Psoas muscle (tissue), 8 donors: Measurements from ENCODE around the gene PCDHA13. TPM values are rescaled to one million over a fixed set of nuclear protein-coding genes. Genes with fewer than 3 reads are reported as not detected.
"Not testable (repeated sequence)": the region's sequence is repeated elsewhere in the genome, so short reads cannot be mapped to it uniquely, and the experiment has no call there.

Experiments used
- ATAC-seq, 4 donors: fragments of 200-7000 bp; cut with Tn5 transposase; one replicate each; pipeline ENCODE4 v1.9.1; 2020; ENCODE audit warnings: moderate library complexity in 3 of 4, mild to moderate bottlenecking in 2 of 4
- DNase-seq, 2 donors: peaks; one replicate each; pipeline ENCODE4 v3.0.0-alpha.2; 2020
- H3K27ac ChIP-seq: fragments of 200-600 bp; one replicate; pipeline ENCODE4 v1.8.0; 2022
- H3K27me3 ChIP-seq, 3 donors: fragments of 200-600 bp in 1 of 3; one replicate each; pipeline versions ENCODE4 v1.6.1 to v1.8.0; 2013 to 2022; ENCODE audit warnings: low read length in 2 of 3, mild to moderate bottlenecking in 2 of 3, moderate library complexity in 1 of 3; ENCODE audit not compliant: insufficient read depth in 3 of 3
- H3K36me3 ChIP-seq, 2 donors: fragments of 200-600 bp in 1 of 2; one replicate each; pipeline versions ENCODE4 v1.6.1 to v1.8.0; 2013 to 2022; ENCODE audit warnings: low read depth in 1 of 2, mild to moderate bottlenecking in 1 of 2, moderate library complexity in 1 of 2; ENCODE audit not compliant: insufficient read depth in 1 of 2
- H3K4me1 ChIP-seq: fragments of 200-600 bp; one replicate; pipeline ENCODE4 v1.8.0; 2022
- H3K4me3 ChIP-seq: fragments of 200-600 bp; one replicate; pipeline ENCODE4 v1.8.0; 2022; ENCODE audit warnings: mild to moderate bottlenecking
- H3K9me3 ChIP-seq: fragments of 200-600 bp; one replicate; pipeline ENCODE4 v1.8.0; 2022
- CTCF ChIP-seq: fragments of 200-600 bp; IDR thresholded peaks from one replicate; pipeline ENCODE4 v1.8.0; 2022; ENCODE audit warnings: antibody characterized with exemption
- WGBS, 3 donors: extraction: QIAGEN DNeasy Blood & Tissue Kit; methylation state at CpG; one replicate each; pipeline versions ENCODE4 v1.1.6 to v1.1.7; 2013; 5-methylcytosine and 5-hydroxymethylcytosine counted together
- intact Hi-C, 2 donors: fragments of 100-400 bp; cut with DNase I; formaldehyde crosslinking; loops; one replicate each; pipeline versions ENCODE4 v1.11.0 to v1.14.2; 2022
- polyA plus RNA-seq, 3 donors: library from polyadenylated mRNA; stranded (reverse); fragments of 200-250 nt; gene quantifications; one replicate each; pipeline ENCODE4 v1.2.3, GENCODE V29; 2013
- total RNA-seq, 4 donors: library from RNA; stranded (reverse); fragmentation: NEBNext Ultra II Directional in 2 of 4; extraction: Animal tissue kit (Norgen Biotek cat#: 25700) in 2 of 4; gene quantifications; one replicate each; pipeline versions ENCODE4 v1.2.1 to v1.2.4, GENCODE V29; 2021 to 2023
- donor health status: healthy with polysubstance abuse.
- donor health status: DM: no; HTN: no; CAD: no; lungs with moderate emphysema.
- donor health status: Bipolar disorder and iron deficiency.
- donor health status: healthy.
- donor health status: DM: yes; HTN: yes; CAD: no.
- donor health status: DM: no; HTN: no; CAD: no.
- donor health status: DM: no; HTN: no; CAD: no.
- donor health status: DM: yes; HTN: yes; CAD: no.

The PCDHA13 gene
- total and polyA plus RNA-seq, 7 donors = not detected

DNA sequence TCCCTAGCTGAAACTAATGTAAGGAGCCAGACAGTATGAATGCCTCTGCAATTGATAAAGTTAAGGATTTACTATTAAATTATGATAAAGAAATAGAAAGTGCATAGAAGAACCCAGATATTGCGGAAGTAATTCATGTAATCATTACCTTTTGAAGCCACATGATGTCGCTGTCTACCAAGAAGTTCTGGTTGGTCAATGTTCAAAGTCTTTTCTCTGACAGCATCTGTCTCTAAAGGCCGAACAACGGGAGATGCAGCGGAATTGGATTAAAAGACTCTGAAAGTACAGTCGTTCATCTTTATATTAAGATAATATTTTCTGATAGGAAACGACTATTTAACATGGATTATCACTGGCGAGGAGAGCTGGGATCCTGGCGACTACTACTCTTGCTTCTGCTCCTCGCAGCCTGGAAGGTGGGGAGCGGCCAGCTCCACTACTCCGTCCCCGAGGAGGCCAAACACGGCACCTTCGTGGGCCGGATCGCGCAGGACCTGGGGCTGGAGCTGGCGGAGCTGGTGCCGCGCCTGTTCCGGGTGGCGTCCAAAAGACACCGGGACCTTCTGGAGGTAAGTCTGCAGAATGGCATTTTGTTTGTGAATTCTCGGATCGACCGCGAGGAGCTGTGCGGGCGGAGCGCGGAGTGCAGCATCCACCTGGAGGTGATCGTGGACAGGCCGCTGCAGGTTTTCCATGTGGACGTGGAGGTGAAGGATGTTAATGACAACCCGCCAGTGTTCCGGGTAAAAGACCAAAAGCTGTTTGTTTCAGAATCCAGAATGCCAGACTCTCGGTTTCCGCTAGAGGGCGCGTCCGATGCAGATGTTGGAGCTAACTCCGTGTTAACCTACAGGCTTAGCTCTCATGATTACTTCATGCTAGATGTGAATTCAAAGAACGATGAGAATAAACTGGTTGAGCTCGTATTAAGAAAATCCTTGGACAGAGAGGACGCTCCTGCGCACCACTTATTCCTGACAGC lies 40.7 kb upstream of the PCDHA13 start, which contains the start of gene PCDHA8:
PCDHA8 (plus strand) TSS at position 210 of the 985 bp plus-strand sequence; CDS start at position 345, 135 bp downstream.
- WGBS, 3 donors = 16 to 24% (median 21%) methylated on average over 43 to 47 of the region's 47 CpGs
- peaks cover 0 to under 1% (median 0%) of the 10 kb centered on the region in 3 donors for H3K27me3 ChIP-seq
- H3K27ac ChIP-seq = no peak within 1 kb of the TSS
- no peak for DNase-seq
- ATAC-seq = no peak
- intact Hi-C loops = no loop called here
- no peak for TF ChIP-seq CTCF
- H3K9me3 ChIP-seq = peaks cover 7% of the 10 kb centered on the region
- no peaks in the 10 kb centered on the region for H3K4me1 ChIP-seq
- no peaks in the 10 kb centered on the region for H3K36me3 ChIP-seq
- H3K4me3 ChIP-seq = no peak within 1 kb of the TSS

DNA sequence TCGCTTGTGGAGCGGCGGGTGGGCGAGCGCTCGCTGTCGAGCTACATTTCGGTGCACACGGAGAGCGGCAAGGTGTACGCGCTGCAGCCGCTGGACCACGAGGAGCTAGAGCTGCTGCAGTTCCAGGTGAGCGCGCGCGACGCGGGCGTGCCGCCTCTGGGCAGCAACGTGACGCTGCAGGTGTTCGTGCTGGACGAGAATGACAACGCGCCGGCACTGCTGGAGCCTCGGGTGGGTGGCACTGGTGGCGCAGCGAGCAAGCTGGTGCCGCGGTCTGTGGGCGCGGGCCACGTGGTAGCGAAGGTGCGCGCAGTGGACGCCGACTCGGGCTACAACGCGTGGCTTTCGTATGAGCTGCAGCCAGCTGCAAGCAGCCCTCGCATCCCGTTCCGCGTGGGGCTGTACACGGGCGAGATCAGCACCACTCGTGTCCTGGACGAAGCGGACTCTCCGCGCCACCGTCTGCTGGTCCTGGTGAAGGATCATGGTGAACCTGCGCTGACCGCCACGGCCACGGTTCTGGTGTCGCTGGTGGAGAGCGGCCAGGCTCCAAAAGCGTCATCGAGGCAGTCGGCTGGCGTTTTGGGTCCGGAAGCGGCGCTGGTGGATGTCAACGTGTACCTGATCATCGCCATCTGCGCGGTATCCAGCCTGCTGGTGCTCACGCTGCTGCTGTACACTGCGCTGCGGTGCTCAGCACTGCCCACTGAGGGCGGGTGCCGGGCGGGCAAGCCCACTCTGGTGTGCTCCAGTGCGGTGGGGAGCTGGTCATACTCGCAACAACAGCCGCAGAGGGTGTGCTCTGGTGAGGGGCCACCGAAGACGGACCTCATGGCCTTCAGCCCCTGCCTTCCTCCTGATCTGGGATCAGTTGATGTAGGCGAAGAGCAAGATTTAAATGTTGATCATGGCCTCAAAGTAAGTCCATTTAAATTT lies 38.9 kb upstream of the PCDHA13 start:
- Histone ChIP-seq H3K36me3 (no peaks in the 10 kb centered on the region), H3K4me1 (no peaks in the 10 kb centered on the region), H3K27me3 (peaks cover 0 to 6% (median 0%) of the 10 kb centered on the region in 3 donors), H3K27ac (no peak overlapping the region), H3K4me3 (no peak overlapping the region), H3K9me3 (peaks cover 4% of the 10 kb centered on the region)
- intact Hi-C loops = no loop called here
- no peak for TF ChIP-seq CTCF
- 41 to 46% methylated on average over 48 to 87 of the region's 87 CpGs; no CpG with 5 or more reads in 1 of the 3 donors for WGBS, 3 donors
- no peak for ATAC-seq
- no peak for DNase-seq

DNA sequence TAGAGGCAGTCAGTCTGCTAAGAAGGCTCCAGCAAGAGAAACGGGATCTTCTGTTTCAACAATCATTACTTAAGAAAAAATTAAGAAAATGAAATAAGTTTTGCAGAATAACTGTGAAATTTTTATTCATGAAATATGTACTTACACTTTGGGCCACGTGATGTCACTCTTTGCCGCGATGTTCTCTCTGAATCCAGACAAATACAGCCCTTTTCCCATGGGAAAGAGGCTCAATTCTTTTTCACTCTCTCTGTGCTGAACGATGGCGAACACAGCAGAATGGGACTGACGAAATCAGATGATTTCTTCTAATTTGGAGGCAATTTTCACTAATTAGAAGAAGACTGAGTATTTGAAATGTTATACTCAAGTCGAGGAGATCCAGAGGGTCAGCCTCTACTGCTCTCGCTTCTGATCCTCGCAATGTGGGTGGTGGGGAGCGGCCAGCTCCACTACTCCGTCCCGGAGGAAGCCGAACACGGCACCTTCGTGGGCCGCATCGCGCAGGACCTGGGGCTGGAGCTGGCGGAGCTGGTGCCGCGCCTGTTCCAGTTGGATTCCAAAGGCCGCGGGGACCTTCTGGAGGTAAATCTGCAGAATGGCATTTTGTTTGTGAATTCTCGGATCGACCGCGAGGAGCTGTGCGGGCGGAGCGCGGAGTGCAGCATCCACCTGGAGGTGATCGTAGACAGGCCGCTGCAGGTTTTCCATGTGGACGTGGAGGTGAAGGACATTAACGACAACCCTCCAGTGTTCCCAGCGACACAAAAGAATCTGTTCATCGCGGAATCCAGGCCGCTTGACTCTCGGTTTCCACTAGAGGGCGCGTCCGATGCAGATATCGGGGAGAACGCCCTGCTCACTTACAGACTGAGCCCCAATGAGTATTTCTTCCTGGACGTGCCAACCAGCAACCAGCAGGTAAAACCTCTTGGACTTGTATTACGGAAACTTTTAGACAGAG lies 33.5 kb upstream of the PCDHA13 start, which contains the start of gene PCDHA9:
PCDHA9 (plus strand) TSS at position 244 of the 964 bp plus-strand sequence; CDS start at position 358, 114 bp downstream.
- H3K36me3 ChIP-seq, H3K9me3 ChIP-seq, H3K4me3 ChIP-seq, H3K27me3 ChIP-seq, H3K27ac ChIP-seq, intact Hi-C loops, H3K4me1 ChIP-seq, DNase-seq, ATAC-seq: not testable (repeated sequence)
- 17 to 18% methylated on average over 32 to 46 of the region's 48 CpGs; no CpG with 5 or more reads in 1 of the 3 donors for WGBS, 3 donors

DNA sequence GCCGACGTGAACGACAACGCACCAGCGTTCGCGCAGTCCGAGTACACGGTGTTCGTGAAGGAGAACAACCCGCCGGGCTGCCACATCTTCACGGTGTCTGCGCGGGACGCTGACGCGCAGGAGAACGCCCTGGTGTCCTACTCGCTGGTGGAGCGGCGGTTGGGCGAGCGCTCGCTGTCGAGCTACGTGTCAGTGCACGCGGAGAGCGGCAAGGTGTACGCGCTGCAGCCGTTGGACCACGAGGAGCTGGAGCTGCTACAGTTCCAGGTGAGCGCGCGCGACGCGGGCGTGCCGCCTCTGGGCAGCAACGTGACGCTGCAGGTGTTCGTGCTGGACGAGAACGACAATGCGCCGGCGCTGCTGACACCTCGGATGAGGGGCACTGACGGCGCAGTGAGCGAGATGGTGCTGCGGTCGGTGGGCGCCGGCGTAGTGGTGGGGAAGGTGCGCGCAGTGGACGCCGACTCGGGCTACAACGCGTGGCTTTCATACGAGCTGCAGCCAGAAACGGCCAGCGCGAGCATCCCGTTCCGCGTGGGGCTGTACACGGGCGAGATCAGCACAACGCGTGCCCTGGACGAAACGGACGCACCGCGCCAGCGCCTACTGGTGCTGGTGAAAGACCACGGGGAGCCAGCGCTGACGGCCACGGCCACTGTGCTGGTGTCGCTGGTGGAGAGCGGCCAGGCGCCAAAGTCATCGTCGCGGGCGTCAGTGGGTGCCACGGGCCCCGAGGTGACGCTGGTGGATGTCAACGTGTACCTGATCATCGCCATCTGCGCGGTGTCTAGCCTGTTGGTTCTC lies 31.9 kb upstream of the PCDHA13 start:
- not testable (repeated sequence) for ATAC-seq
- peaks cover 0 to 11% (median 3%) of the 10 kb centered on the region in 3 donors for H3K27me3 ChIP-seq

More for the DNA sequence above, 31.9 kb upstream of the PCDHA13 start:
- H3K9me3 ChIP-seq, H3K4me3 ChIP-seq, DNase-seq, H3K4me1 ChIP-seq, H3K36me3 ChIP-seq, intact Hi-C loops, H3K27ac ChIP-seq: not testable (repeated sequence)
- 39 to 49% methylated on average over 25 to 101 of the region's 101 CpGs; no CpG with 5 or more reads in 1 of the 3 donors for WGBS, 3 donors
